Measurements from ENCODE around the gene C3orf20.

The C3orf20 gene

GRCh38 chr3:14775011-14775410 is 100.1 kb downstream of the C3orf20 start:
- no peak for DNase-seq (ENCODE audit: low read depth in 2 of 2)

GRCh38 chr3:14775563-14775962 is 100.6 kb downstream of the C3orf20 start:
- DNase-seq (ENCODE audit: low read depth in 2 of 2), result no peak

- DNase-seq (ENCODE audit: low read depth in 2 of 2), result no peak
Measured at GRCh38 chr3:14779069-14779685, 104.2 kb downstream of the C3orf20 start.

- no peak for DNase-seq (ENCODE audit: low read depth in 2 of 2)
Measured at GRCh38 chr3:14780927-14781507, 106.1 kb downstream of the C3orf20 start.

GRCh38 chr3:14783480-14784086 is 108.6 kb downstream of the C3orf20 start:
- no peak for DNase-seq (ENCODE audit: low read depth in 2 of 2)

- DNase-seq (ENCODE audit: low read depth in 2 of 2), result no peak
Measured at GRCh38 chr3:14784087-14784681, 109.2 kb downstream of the C3orf20 start.

GRCh38 chr3:14785207-14786155 is 110.5 kb downstream of the C3orf20 start:
- DNase-seq (ENCODE audit: low read depth in 2 of 2), result no peak

GRCh38 chr3:14786369-14786768 is 111.4 kb downstream of the C3orf20 start:
- no peak for DNase-seq (ENCODE audit: low read depth in 2 of 2)

- no peak for DNase-seq (ENCODE audit: low read depth in 2 of 2)
Measured at GRCh38 chr3:14787630-14788029, 112.7 kb downstream of the C3orf20 start.

- no peak for DNase-seq (ENCODE audit: low read depth in 2 of 2)
Measured at GRCh38 chr3:14788644-14789043, 113.7 kb downstream of the C3orf20 start.

GRCh38 chr3:14789221-14789620 is 114.3 kb downstream of the C3orf20 start:
- no peak for DNase-seq (ENCODE audit: low read depth in 2 of 2)

- DNase-seq (ENCODE audit: low read depth in 2 of 2), result no peak
Measured at GRCh38 chr3:14789640-14790285, 114.8 kb downstream of the C3orf20 start.

GRCh38 chr3:14791343-14791945 is 116.5 kb downstream of the C3orf20 start:
- peak in 1 of 2 donors; percentile 22 for DNase-seq (ENCODE audit: low read depth in 2 of 2)

GRCh38 chr3:14792691-14793121 is 117.8 kb downstream of the C3orf20 start:
- no peak for DNase-seq (ENCODE audit: low read depth in 2 of 2)

- DNase-seq (ENCODE audit: low read depth in 2 of 2), result no peak
Measured at GRCh38 chr3:14793126-14793857, 118.4 kb downstream of the C3orf20 start.

- DNase-seq (ENCODE audit: low read depth in 2 of 2), result no peak
Measured at GRCh38 chr3:14793858-14794234, 118.9 kb downstream of the C3orf20 start.

GRCh38 chr3:14794435-14794834 is 119.5 kb downstream of the C3orf20 start:
- DNase-seq (ENCODE audit: low read depth in 2 of 2), result no peak

- DNase-seq (ENCODE audit: low read depth in 2 of 2), result no peak
Measured at GRCh38 chr3:14795996-14796395, 121.1 kb downstream of the C3orf20 start.

GRCh38 chr3:14796403-14797077 is 121.6 kb downstream of the C3orf20 start:
- DNase-seq (ENCODE audit: low read depth in 2 of 2), result no peak

- no peak for DNase-seq (ENCODE audit: low read depth in 2 of 2)
Measured at GRCh38 chr3:14797731-14798130, 122.8 kb downstream of the C3orf20 start.

Measured in stimulated activated CD8-positive, alpha-beta memory T cell treated with anti-CD3 and anti-CD28 coated beads, Interleukin-2, amount 100 ng/mL, for 1 hour (primary cell).